Stimulated activated CD4-positive, alpha-beta T cell treated with anti-CD3 and anti-CD28 coated beads, Interleukin-12 subunit alpha, Interleukin-12 subunit beta, amount 100 ng/mL, for 24 hours (primary cell): ENCODE results near the gene KLHL11.
"Not testable (repeated sequence)": the region's sequence is repeated elsewhere in the genome, so short reads cannot be mapped to it uniquely, and the experiment has no call there.

Experiments
- DNase-seq, 2 experiments: peaks; one replicate each; pipeline ENCODE4 v3.0.0-alpha.2; 2020; ENCODE audit warnings: low read depth in 2 of 2

Gene KLHL11

GRCh38 chr17:41888332-41888965, 23.2 kb upstream of the KLHL11 start:
- no peak for DNase-seq

- no peak for DNase-seq
Observed at GRCh38 chr17:41885733-41886132, 20.5 kb upstream of the KLHL11 start.

- no peak for DNase-seq
Observed at GRCh38 chr17:41882756-41883155, 17.5 kb upstream of the KLHL11 start.

GRCh38 chr17:41880130-41880529, 14.9 kb upstream of the KLHL11 start:
- DNase-seq: no peak

GRCh38 chr17:41874293-41874670, 9.1 kb upstream of the KLHL11 start:
- not testable (repeated sequence) for DNase-seq

GRCh38 chr17:41873559-41874292, 8.5 kb upstream of the KLHL11 start:
- DNase-seq: no peak

- no peak for DNase-seq
Observed at GRCh38 chr17:41871789-41872188, 6.6 kb upstream of the KLHL11 start.

GRCh38 chr17:41870627-41871026, 5.4 kb upstream of the KLHL11 start:
- DNase-seq: no peak

- no peak for DNase-seq
Observed at GRCh38 chr17:41870097-41870496, 4.9 kb upstream of the KLHL11 start.

- no peak for DNase-seq
Observed at GRCh38 chr17:41869426-41869825, 4.2 kb upstream of the KLHL11 start.

- no peak for DNase-seq
Observed at GRCh38 chr17:41868568-41868967, 3.3 kb upstream of the KLHL11 start.

- no peak for DNase-seq
Observed at GRCh38 chr17:41865596-41865893, 322 bp upstream of the KLHL11 start.

GRCh38 chr17:41864498-41864835, 756 bp downstream of the KLHL11 start:
- DNase-seq: no peak

GRCh38 chr17:41863074-41863848, 2.0 kb downstream of the KLHL11 start:
- peak in 1 of 2 experiments; percentile 12 for DNase-seq

GRCh38 chr17:41860254-41860931, 4.8 kb downstream of the KLHL11 start:
- DNase-seq: no peak

GRCh38 chr17:41851382-41851781, 13.8 kb downstream of the KLHL11 start:
- not testable (repeated sequence) for DNase-seq

GRCh38 chr17:41849251-41849990, 15.8 kb downstream of the KLHL11 start:
- DNase-seq: no peak

- DNase-seq: no peak
Observed at GRCh38 chr17:41848788-41849187, 16.4 kb downstream of the KLHL11 start.

GRCh38 chr17:41844971-41845370, 20.3 kb downstream of the KLHL11 start:
- no peak for DNase-seq

GRCh38 chr17:41840781-41841180, 24.4 kb downstream of the KLHL11 start:
- not testable (repeated sequence) for DNase-seq

- not testable (repeated sequence) for DNase-seq
Observed at GRCh38 chr17:41839448-41839847, 25.8 kb downstream of the KLHL11 start.
